ENCODE results near the gene C11orf91.

The C11orf91 gene

DNA sequence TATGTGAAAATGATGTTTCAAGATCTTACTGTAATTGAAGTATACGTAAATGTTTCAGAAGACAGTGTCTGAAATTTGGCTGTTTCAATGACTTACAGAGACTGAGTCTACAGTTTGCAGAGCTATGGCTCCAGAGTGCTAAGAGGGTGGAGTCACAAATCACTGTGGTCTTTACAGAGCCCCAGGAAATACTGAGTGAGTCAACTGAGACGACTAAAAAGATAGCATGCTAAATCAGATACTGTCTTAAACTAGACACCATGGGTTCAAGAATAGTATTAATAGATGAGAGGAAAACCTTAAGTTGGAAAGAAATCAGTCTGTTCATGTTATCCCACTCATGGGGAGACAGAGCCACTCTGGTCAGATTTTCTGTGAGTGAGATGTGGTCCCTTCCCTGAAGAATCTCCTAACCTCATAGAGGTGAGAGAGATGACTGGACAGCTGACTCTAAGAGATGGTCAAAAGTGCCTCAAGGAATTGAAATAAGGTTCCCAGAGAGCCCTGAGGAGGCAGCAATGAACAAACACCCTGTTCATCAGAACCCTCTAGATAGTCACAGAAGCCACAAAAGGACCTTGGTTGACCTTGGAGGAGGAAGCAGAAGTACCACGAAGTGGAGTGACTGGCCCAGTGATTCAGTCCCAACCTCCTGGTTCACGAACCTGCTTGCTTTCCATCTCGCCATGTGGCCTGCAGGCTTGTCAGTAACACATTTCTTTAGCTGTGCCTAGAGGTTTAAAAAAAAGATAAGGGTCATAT, 30.2 kb downstream of the C11orf91 start:
- H3K4me3 ChIP-seq (ENCODE audit: low read depth, low read length): no peak overlapping the region
- no peak for DNase-seq (ENCODE audit: low read depth)
- TF ChIP-seq, protein P1, sequence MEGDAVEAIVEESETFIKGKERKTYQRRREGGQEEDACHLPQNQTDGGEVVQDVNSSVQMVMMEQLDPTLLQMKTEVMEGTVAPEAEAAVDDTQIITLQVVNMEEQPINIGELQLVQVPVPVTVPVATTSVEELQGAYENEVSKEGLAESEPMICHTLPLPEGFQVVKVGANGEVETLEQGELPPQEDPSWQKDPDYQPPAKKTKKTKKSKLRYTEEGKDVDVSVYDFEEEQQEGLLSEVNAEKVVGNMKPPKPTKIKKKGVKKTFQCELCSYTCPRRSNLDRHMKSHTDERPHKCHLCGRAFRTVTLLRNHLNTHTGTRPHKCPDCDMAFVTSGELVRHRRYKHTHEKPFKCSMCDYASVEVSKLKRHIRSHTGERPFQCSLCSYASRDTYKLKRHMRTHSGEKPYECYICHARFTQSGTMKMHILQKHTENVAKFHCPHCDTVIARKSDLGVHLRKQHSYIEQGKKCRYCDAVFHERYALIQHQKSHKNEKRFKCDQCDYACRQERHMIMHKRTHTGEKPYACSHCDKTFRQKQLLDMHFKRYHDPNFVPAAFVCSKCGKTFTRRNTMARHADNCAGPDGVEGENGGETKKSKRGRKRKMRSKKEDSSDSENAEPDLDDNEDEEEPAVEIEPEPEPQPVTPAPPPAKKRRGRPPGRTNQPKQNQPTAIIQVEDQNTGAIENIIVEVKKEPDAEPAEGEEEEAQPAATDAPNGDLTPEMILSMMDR (IDR thresholded peaks at IDR 0.05; ENCODE audit: control insufficient read depth, extremely low read depth, insufficient read depth): no peak

DNA sequence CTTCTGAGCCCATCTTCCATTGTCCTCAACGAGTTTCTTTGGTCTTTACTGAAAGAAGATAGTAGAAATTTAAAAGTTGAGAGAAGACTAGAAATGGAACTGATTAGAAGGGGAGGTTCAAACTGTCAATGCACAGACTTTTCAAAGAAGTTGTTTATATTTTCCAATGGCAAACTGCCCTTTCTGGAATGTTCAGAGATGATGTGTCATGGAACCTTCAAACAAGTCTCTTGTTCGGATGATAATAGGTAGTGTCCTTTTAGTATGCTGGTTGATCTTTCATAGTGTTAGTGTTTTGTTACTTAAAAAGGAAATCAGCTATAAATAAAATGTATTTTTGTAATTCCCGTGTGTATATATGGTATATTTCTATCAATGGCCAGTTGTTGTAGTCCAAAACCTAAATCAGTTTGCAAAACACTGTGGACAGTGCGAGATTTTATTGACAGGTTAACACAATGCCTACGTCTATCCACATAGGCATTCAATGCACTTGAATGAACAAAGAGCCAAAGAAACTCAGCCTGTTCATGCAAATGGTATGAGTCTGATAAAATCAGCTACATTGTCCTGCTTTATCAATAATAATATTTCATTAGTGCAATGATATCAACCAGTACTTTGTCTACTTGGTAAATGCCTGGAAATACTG, 30.9 kb downstream of the C11orf91 start:
- DNase-seq (ENCODE audit: low read depth): no peak
- H3K4me3 ChIP-seq (ENCODE audit: low read depth, low read length): no peak overlapping the region
- TF ChIP-seq, protein P1 (IDR thresholded peaks at IDR 0.05; ENCODE audit: control insufficient read depth, extremely low read depth, insufficient read depth): no peak

GRCh38 chr11:33668951-33669596, 31.6 kb downstream of the C11orf91 start:
- no peak overlapping the region for H3K4me3 ChIP-seq (ENCODE audit: low read depth, low read length)
- TF ChIP-seq, protein P1 (IDR thresholded peaks at IDR 0.05; ENCODE audit: control insufficient read depth, extremely low read depth, insufficient read depth): no peak
- no peak for DNase-seq (ENCODE audit: low read depth)

- no peak for DNase-seq (ENCODE audit: low read depth)
- H3K4me3 ChIP-seq (ENCODE audit: low read depth, low read length): no peak overlapping the region
- TF ChIP-seq, protein P1 (IDR thresholded peaks at IDR 0.05; ENCODE audit: control insufficient read depth, extremely low read depth, insufficient read depth): no peak
Observed at GRCh38 chr11:33668468-33668825, 32.2 kb downstream of the C11orf91 start.

DNA sequence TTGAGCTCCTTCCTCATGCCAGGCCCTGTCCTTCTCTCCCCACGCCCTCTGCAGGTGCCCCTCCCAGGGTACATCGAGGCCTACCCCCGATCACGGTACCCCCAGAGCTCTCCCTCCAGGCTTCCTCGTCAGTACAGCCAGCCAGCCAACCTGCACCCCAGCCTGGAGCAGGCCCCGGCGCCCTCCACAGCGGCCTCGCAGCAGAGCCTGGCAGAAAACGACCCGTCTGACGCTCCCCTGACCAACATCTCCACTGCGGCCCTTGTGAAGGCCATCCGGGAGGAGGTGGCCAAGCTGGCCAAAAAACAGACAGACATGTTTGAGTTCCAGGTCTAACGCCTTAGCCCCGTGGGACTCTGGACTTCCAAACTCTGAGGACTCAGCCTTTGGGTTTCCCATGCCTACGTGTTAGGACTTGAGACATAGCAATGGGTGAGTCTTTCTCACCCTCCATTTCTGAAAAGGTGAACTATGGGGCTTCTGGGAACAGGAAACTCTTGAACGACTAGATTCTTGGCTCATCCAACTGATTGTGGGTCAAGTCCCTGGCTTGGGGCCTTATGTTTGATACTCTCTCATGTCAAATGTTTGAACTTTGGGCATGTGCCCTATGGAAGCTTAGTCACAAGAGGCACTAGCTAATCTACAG, 32.7 kb downstream of the C11orf91 start:
- no peak overlapping the region for H3K4me3 ChIP-seq (ENCODE audit: low read depth, low read length)
- no peak for DNase-seq (ENCODE audit: low read depth)
- TF ChIP-seq, protein P1 (IDR thresholded peaks at IDR 0.05; ENCODE audit: control insufficient read depth, extremely low read depth, insufficient read depth): no peak

- TF ChIP-seq, protein P1 (IDR thresholded peaks at IDR 0.05; ENCODE audit: control insufficient read depth, extremely low read depth, insufficient read depth): no peak
- H3K4me3 ChIP-seq (ENCODE audit: low read depth, low read length): no peak overlapping the region
- DNase-seq (ENCODE audit: low read depth): no peak
Observed at GRCh38 chr11:33665350-33666106, 35.1 kb downstream of the C11orf91 start.
